Peyer's patch (tissue), 4 donors: ENCODE measurements around the gene AMN1. TPM values are rescaled to one million over a fixed set of nuclear protein-coding genes. Genes with fewer than 3 reads are reported as not detected.

ENCODE experiments used
- DNase-seq, 3 donors: peaks; one replicate each; pipeline ENCODE4 v3.0.0-alpha.2; 2017 to 2019
- H3K27ac ChIP-seq, 4 donors: fragments of 200-600 bp; sonication (generic); one replicate each; pipeline ENCODE4 v1.5.1; 2016 to 2019
- H3K27me3 ChIP-seq, 2 donors: fragments of 200-600 bp; sonication (generic); one replicate each; pipeline ENCODE4 v1.5.1; 2019
- H3K36me3 ChIP-seq, 3 donors: fragments of 200-600 bp; sonication (generic); one replicate each; pipeline ENCODE4 v1.5.1; 2016 to 2019
- H3K4me1 ChIP-seq, 4 donors: fragments of 200-600 bp; sonication (generic); one replicate each; pipeline ENCODE4 v1.5.1; 2016 to 2019
- H3K4me3 ChIP-seq, 4 donors: fragments of 200-600 bp; sonication (generic); 1 replicate in 3 of 4; 2 replicates in 1 of 4; pipeline ENCODE4 v1.5.1; 2016 to 2019; ENCODE audit warnings: mild to moderate bottlenecking in 1 of 4
- H3K9me3 ChIP-seq, 4 donors: fragments of 200-600 bp; sonication (generic); one replicate each; pipeline ENCODE4 v1.5.1; 2016 to 2019; ENCODE audit warnings: mild to moderate bottlenecking in 1 of 4
- CTCF ChIP-seq, 6 experiments: fragments of 450-650 bp in 4 of 6; fragments of 200-600 bp in 2 of 6; sonication (generic) in 1 of 6; IDR thresholded peaks; one replicate each; pipeline ENCODE4 v1.5.1; 2017 to 2019; ENCODE audit warnings: antibody characterized with exemption in 6 of 6, mild to moderate bottlenecking in 3 of 6, moderate library complexity in 1 of 6
- POLR2A ChIP-seq, 2 donors: fragments of 450-650 bp; IDR thresholded peaks; one replicate each; pipeline ENCODE4 v1.5.1; 2017; ENCODE audit warnings: antibody characterized with exemption in 2 of 2, mild to moderate bottlenecking in 2 of 2, moderate library complexity in 2 of 2
- total RNA-seq, 4 donors: library from RNA; depleted of rRNA; stranded (reverse); fragments of >200 nt; gene quantifications; one replicate each; pipeline ENCODE4 v1.1.0, GENCODE V29; 2016

The AMN1 gene
- total RNA-seq, 4 donors from 2014 or later: 0.95 to 21.5 (median 6.4) TPM

GRCh38 chr12:31729705-31730104 lies 884 bp upstream of the AMN1 start:
- no peak for DNase-seq
- Histone ChIP-seq H3K36me3 (no peaks in the 10 kb centered on the region), H3K27me3 (no peaks in the 10 kb centered on the region), H3K4me1 (peaks cover 0 to 8% (median 3%) of the 10 kb centered on the region in 4 donors), H3K4me3 (peak overlapping the region; percentile 50 to 65 (median 60)), H3K27ac (peak overlapping the region; percentile 90 to 97 (median 94)), H3K9me3 (no peaks in the 10 kb centered on the region)
- TF ChIP-seq CTCF (IDR thresholded peaks at IDR 0.05): no peak
- no peak for TF ChIP-seq POLR2A (IDR thresholded peaks at IDR 0.05)

GRCh38 chr12:31728289-31728916 lies 418 bp downstream of the AMN1 start:
- DNase-seq: peak in 2 of 3 donors; percentile 70 to 77
- Histone ChIP-seq H3K9me3 (no peaks in the 10 kb centered on the region), H3K27ac (peak overlapping the region; percentile 90 to 97 (median 94)), H3K27me3 (no peaks in the 10 kb centered on the region), H3K36me3 (no peaks in the 10 kb centered on the region), H3K4me1 (peaks cover 0 to 8% (median 4%) of the 10 kb centered on the region in 4 donors), H3K4me3 (peak overlapping the region; percentile 50 to 69 (median 60))
- no peak for TF ChIP-seq POLR2A (IDR thresholded peaks at IDR 0.05)
- TF ChIP-seq CTCF (IDR thresholded peaks at IDR 0.05): no peak

GRCh38 chr12:31727192-31727591 lies 1.6 kb downstream of the AMN1 start:
- Histone ChIP-seq H3K27me3 (no peaks in the 10 kb centered on the region), H3K9me3 (no peaks in the 10 kb centered on the region), H3K4me1 (peaks cover 0 to 11% (median 4%) of the 10 kb centered on the region in 4 donors), H3K36me3 (no peaks in the 10 kb centered on the region), H3K4me3 (no peak overlapping the region), H3K27ac (peak overlapping the region in 1 of 4 donors; percentile 14)
- DNase-seq: no peak
- no peak for TF ChIP-seq POLR2A (IDR thresholded peaks at IDR 0.05)
- TF ChIP-seq CTCF (IDR thresholded peaks at IDR 0.05): no peak

- TF ChIP-seq POLR2A (IDR thresholded peaks at IDR 0.05) (no peak), CTCF (IDR thresholded peaks at IDR 0.05) (no peak)
- Histone ChIP-seq H3K27me3 (no peaks in the 10 kb centered on the region), H3K27ac (no peak overlapping the region), H3K36me3 (no peaks in the 10 kb centered on the region), H3K4me3 (no peak overlapping the region), H3K4me1 (peaks cover 0 to 11% (median 4%) of the 10 kb centered on the region in 4 donors), H3K9me3 (no peaks in the 10 kb centered on the region)
- DNase-seq: no peak
Observed at GRCh38 chr12:31726575-31726974, 2.2 kb downstream of the AMN1 start.

- no peak for DNase-seq
- Histone ChIP-seq H3K27ac (peak overlapping the region in 1 of 4 donors; percentile 15), H3K36me3 (no peaks in the 10 kb centered on the region), H3K4me1 (peaks cover 0 to 11% (median 4%) of the 10 kb centered on the region in 4 donors), H3K9me3 (no peaks in the 10 kb centered on the region), H3K27me3 (no peaks in the 10 kb centered on the region), H3K4me3 (no peak overlapping the region)
- no peak for TF ChIP-seq POLR2A (IDR thresholded peaks at IDR 0.05)
- TF ChIP-seq CTCF (IDR thresholded peaks at IDR 0.05): no peak
Observed at GRCh38 chr12:31724557-31724956, 4.3 kb downstream of the AMN1 start.
